GM12872 (cell line): ENCODE data around the gene BCL6.

Source experiments
- TF ChIP-seq, protein P1 (sequence below): IDR thresholded peaks from 3 replicates; pipeline ENCODE4 v1.5.1; 2011; ENCODE audit warnings: low read depth, mild to moderate bottlenecking, low read length, moderate library complexity; ENCODE audit not compliant: insufficient read depth

Gene BCL6

GRCh38 chr3:187677604-187678003 lies 67.7 kb downstream of the BCL6 start:
- TF ChIP-seq, protein P1, sequence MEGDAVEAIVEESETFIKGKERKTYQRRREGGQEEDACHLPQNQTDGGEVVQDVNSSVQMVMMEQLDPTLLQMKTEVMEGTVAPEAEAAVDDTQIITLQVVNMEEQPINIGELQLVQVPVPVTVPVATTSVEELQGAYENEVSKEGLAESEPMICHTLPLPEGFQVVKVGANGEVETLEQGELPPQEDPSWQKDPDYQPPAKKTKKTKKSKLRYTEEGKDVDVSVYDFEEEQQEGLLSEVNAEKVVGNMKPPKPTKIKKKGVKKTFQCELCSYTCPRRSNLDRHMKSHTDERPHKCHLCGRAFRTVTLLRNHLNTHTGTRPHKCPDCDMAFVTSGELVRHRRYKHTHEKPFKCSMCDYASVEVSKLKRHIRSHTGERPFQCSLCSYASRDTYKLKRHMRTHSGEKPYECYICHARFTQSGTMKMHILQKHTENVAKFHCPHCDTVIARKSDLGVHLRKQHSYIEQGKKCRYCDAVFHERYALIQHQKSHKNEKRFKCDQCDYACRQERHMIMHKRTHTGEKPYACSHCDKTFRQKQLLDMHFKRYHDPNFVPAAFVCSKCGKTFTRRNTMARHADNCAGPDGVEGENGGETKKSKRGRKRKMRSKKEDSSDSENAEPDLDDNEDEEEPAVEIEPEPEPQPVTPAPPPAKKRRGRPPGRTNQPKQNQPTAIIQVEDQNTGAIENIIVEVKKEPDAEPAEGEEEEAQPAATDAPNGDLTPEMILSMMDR = no peak

GRCh38 chr3:187673012-187673411 lies 72.3 kb downstream of the BCL6 start:
- TF ChIP-seq, protein P1 = no peak
